ENCODE results near the gene SPOCD1.

SPOCD1 gene

GRCh38 chr1:31754397-31754796, 61.4 kb downstream of the SPOCD1 start:
- no peak for DNase-seq

DNA sequence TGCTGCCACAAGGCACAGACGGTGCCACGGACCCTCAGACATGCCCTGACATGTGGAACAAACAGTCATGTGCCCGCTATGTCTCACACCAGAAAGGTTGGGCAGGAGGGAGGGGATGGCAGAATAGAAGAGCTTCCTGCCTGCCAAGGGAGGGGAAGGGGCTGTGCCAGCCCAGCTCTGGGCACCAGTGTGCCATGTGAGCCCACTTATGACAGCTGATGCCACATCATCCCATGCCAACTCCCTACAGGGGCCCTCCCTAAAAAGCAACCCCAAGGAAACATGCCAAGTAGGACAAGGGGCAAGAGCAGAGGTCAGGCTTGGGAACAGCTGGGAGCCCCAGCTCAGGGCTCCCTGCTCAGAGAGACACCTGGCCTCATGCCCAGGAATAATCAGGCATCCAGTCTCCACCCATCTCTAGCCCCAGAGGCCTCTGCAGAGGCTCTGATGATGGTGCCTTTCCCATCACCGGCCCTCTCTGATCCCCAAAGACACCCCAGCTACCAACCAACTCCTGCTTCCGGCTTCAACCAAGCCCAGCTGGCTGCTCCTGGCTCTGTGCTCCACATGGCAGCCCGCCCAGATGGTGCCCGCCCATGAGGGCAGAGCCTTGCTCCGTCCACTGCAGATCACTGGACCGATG, 62.0 kb downstream of the SPOCD1 start:
- no peak for DNase-seq

- DNase-seq = no peak
Observed at GRCh38 chr1:31752952-31753475, 62.8 kb downstream of the SPOCD1 start.

GRCh38 chr1:31752258-31752657, 63.6 kb downstream of the SPOCD1 start:
- no peak for DNase-seq

GRCh38 chr1:31751822-31752241, 64.0 kb downstream of the SPOCD1 start:
- DNase-seq = no peak

GRCh38 chr1:31750858-31751510, 64.8 kb downstream of the SPOCD1 start:
- DNase-seq = no peak

GRCh38 chr1:31749785-31750735, 65.8 kb downstream of the SPOCD1 start:
- no peak for DNase-seq

GRCh38 chr1:31748365-31748764, 67.5 kb downstream of the SPOCD1 start:
- DNase-seq = no peak

DNA sequence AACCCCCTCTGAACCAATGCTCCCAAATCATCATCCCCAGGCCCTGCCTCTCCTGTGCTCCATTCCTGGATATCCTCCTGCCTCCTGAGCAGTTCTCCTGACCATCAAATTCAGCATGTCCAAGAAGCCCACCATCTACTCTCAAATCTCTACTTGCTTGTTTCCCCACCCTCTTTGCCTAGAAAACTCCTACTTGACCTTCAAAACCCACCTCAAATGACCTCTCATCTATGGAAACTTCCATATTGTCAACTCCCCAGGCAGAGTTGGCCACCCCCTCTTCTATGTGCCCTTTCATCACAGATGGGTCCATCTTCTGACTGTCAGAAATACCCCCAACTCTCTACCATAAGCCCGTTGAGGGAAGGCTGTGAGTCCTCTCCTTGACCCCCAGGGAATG, 68.5 kb downstream of the SPOCD1 start:
- no peak for DNase-seq

DNA sequence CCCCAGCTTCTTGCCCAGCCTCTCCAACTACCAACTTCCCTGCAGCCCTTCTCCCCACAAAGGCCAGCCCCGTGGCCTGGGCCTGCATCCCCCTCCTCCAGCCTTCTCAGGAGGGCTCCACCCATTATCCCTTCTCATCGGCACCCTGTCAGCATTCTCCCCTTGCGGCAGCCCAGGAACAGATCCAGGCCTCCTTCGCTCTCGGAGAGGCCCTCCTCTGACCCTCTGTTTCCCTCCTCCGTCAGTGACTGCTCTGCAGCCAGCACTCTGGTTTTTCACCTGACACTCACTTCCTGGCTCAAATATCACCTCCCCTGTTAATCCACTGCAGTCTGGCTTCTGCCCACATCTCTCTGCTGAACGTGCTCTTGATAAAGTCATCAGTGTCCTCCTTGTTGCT, 69.1 kb downstream of the SPOCD1 start:
- DNase-seq = no peak

DNA sequence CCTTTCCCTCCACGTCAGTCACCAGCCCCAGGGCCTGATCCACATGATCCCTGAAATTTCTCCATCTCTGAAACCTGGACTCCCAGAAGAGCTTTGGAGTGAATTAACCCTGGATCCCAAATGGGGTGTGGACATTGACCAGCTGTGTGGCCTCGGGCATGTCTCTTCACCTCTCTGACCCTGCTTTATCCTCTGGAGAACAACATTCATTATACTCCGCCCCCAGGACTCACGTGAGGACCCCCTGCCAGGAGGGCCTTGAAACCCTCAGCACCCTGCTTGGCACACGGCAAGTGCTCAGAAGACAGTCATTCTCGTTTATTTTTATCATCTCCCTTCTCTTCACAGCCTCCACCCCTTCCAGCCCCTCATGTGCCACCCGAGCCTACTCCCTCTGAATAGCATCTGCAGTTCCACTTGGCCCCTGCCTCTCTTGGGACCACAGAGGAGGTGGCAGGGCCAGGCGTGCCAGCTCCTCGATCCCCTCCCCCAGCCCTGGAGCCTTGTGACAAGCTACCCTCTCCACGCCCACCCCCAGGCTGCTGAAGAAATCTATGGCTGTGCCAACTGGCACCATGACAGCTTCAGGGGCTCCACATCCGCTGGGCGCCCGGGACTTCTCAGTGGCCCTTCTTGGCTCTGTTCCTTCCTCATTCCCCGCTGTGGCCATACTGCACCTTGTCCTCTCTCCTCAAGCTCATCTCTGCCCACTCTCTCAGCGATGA, 69.7 kb downstream of the SPOCD1 start:
- no peak for DNase-seq

- DNase-seq = peak; percentile 12
Observed at GRCh38 chr1:31745096-31745945, 70.5 kb downstream of the SPOCD1 start.

GRCh38 chr1:31744165-31744888, 71.5 kb downstream of the SPOCD1 start:
- DNase-seq = no peak

GRCh38 chr1:31742462-31743212, 73.2 kb downstream of the SPOCD1 start:
- DNase-seq = no peak
